Breast epithelium (tissue), 4 donors: Measurements from ENCODE around the gene ANAPC4. TPM values are rescaled to one million over a fixed set of nuclear protein-coding genes. Genes with fewer than 3 reads are reported as not detected.

Experiments
- DNase-seq, 2 donors: peaks; one replicate each; pipeline ENCODE4 v3.0.0-alpha.2; 2019; ENCODE audit warnings: low spot score in 2 of 2
- H3K27ac ChIP-seq, 2 donors: fragments of 200-600 bp; sonication (generic) in 1 of 2; one replicate each; pipeline ENCODE4 v1.5.1; 2016 to 2019; ENCODE audit warnings: mild to moderate bottlenecking in 1 of 2
- H3K27me3 ChIP-seq, 2 donors: fragments of 200-600 bp; sonication (generic) in 1 of 2; one replicate each; pipeline versions ENCODE4 v1.5.1 to v1.6.0; 2017 to 2019; ENCODE audit warnings: control low read depth in 1 of 2, mild to moderate bottlenecking in 1 of 2
- H3K36me3 ChIP-seq: fragments of 200-600 bp; one replicate; pipeline ENCODE4 v1.5.1; 2019
- H3K4me1 ChIP-seq, 2 donors: fragments of 200-600 bp; sonication (generic); one replicate each; pipeline ENCODE4 v1.5.1; 2016 to 2019; ENCODE audit warnings: control low read depth in 1 of 2
- H3K4me3 ChIP-seq, 3 donors: fragments of 200-600 bp; sonication (generic); 1 replicate in 2 of 3; 2 replicates in 1 of 3; pipeline ENCODE4 v1.5.1; 2016 to 2019; ENCODE audit warnings: mild to moderate bottlenecking in 3 of 3, moderate library complexity in 2 of 3
- H3K9me3 ChIP-seq, 2 donors: fragments of 200-600 bp; sonication (generic) in 1 of 2; one replicate each; pipeline ENCODE4 v1.5.1; 2016 to 2019; ENCODE audit warnings: control low read depth in 1 of 2
- CTCF ChIP-seq, 3 donors: fragments of 450-650 bp; IDR thresholded peaks; one replicate each; pipeline ENCODE4 v1.5.1; 2016 to 2017; ENCODE audit warnings: antibody characterized with exemption in 3 of 3, mild to moderate bottlenecking in 3 of 3, moderate library complexity in 3 of 3
- POLR2A ChIP-seq: fragments of 450-650 bp; IDR thresholded peaks from one replicate; pipeline ENCODE4 v1.6.1; 2016; ENCODE audit warnings: antibody characterized with exemption, mild to moderate bottlenecking, moderate library complexity
- POLR2AphosphoS5 ChIP-seq, 3 donors: sonication (generic); formaldehyde crosslinking; IDR thresholded peaks; one replicate each; pipeline ENCODE4 v1.6.1; 2017; ENCODE audit warnings: antibody characterized with exemption in 3 of 3
- intact Hi-C: fragments of 100-400 bp; cut with DNase I; formaldehyde crosslinking; loops from one replicate; pipeline ENCODE4 v1.15.1; 2023; ENCODE audit warnings: low total_unique reads
- total RNA-seq, 3 donors: library from RNA; depleted of rRNA; stranded (reverse); fragments of >200 nt; gene quantifications; one replicate each; pipeline ENCODE4 v1.1.0, GENCODE V29; 2016

ANAPC4 gene
- total RNA-seq, 3 donors from 2014 or later, result 34.6 to 59.7 (median 36.1) TPM

DNA sequence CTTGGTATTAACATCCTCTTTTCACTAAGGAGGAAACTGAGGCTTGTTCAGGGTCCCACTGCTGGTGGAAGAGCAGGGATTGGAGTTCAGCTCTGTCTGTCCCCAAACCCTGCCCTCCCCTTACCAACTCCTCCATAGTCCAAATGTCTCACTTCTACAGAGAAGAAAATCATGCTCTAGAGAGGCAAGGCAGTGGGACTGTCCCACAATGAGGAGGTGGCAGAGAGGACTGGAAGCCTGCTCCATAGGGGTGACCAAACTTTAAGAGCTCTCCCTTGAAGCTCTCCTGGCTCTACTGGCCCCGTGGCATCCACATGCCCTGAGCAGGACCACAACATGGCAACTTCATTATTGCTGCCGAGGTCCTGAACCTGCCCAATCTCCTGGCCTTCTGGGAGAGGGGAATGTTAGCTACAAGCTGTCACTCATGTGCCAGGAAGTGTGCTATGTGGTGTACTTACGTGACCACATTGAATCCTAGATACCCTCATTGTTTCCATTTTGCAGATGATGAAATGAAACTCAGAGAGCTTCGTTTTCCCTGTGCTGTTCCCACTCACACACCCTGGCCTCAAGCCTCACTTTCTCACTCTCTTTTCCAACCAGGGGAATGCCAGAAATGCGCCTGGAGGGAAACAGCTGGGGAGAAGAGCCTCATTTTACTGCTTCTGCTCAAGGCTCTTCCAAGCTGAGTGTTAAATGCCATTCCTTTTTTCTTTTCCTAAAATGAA is 71.5 kb downstream of the ANAPC4 start:
- no peaks in the 10 kb centered on the region for H3K9me3 ChIP-seq
- H3K27me3 ChIP-seq, result no peaks in the 10 kb centered on the region
- H3K36me3 ChIP-seq, result no peaks in the 10 kb centered on the region
- no peak overlapping the region for H3K4me3 ChIP-seq
- TF ChIP-seq POLR2AphosphoS5 (IDR thresholded peaks at IDR 0.05) (no peak), CTCF (IDR thresholded peaks at IDR 0.05) (no peak), POLR2A (no peak)
- H3K4me1 ChIP-seq, result no peaks in the 10 kb centered on the region
- peak overlapping the region in 1 of 2 donors; percentile 3 for H3K27ac ChIP-seq
- no peak for DNase-seq
- intact Hi-C loops, result no loop called here

- no peak overlapping the region for H3K27ac ChIP-seq
- H3K36me3 ChIP-seq, result no peaks in the 10 kb centered on the region
- H3K4me3 ChIP-seq, result no peak overlapping the region
- no peak for DNase-seq
- H3K27me3 ChIP-seq, result no peaks in the 10 kb centered on the region
- H3K9me3 ChIP-seq, result no peaks in the 10 kb centered on the region
- TF ChIP-seq POLR2AphosphoS5 (IDR thresholded peaks at IDR 0.05) (no peak), CTCF (IDR thresholded peaks at IDR 0.05) (no peak), POLR2A (no peak)
- no peaks in the 10 kb centered on the region for H3K4me1 ChIP-seq
- intact Hi-C loops, result no loop called here
These were observed 72.2 kb downstream of the ANAPC4 start for GRCh38 chr4:25449270-25449669.

GRCh38 chr4:25449688-25450087 is 72.6 kb downstream of the ANAPC4 start:
- TF ChIP-seq CTCF (IDR thresholded peaks at IDR 0.05) (no peak), POLR2AphosphoS5 (IDR thresholded peaks at IDR 0.05) (no peak), POLR2A (no peak)
- Histone ChIP-seq H3K27ac (no peak overlapping the region), H3K4me3 (no peak overlapping the region), H3K4me1 (no peaks in the 10 kb centered on the region), H3K36me3 (no peaks in the 10 kb centered on the region), H3K27me3 (no peaks in the 10 kb centered on the region), H3K9me3 (no peaks in the 10 kb centered on the region)
- intact Hi-C loops, result no loop called here
- DNase-seq, result no peak

- no peak overlapping the region for H3K27ac ChIP-seq
- no peaks in the 10 kb centered on the region for H3K4me1 ChIP-seq
- no peaks in the 10 kb centered on the region for H3K36me3 ChIP-seq
- no peak for DNase-seq
- TF ChIP-seq POLR2A, result no peak
- no peak for TF ChIP-seq POLR2AphosphoS5 (IDR thresholded peaks at IDR 0.05)
- no peak for TF ChIP-seq CTCF (IDR thresholded peaks at IDR 0.05)
- intact Hi-C loops, result no loop called here
- H3K27me3 ChIP-seq, result no peaks in the 10 kb centered on the region
- H3K4me3 ChIP-seq, result no peak overlapping the region
- H3K9me3 ChIP-seq, result no peaks in the 10 kb centered on the region
These were observed 73.4 kb downstream of the ANAPC4 start for GRCh38 chr4:25450491-25450901.

GRCh38 chr4:25451676-25452075 is 74.6 kb downstream of the ANAPC4 start:
- no peak for DNase-seq
- Histone ChIP-seq H3K27ac (no peak overlapping the region), H3K36me3 (no peaks in the 10 kb centered on the region), H3K9me3 (no peaks in the 10 kb centered on the region), H3K27me3 (no peaks in the 10 kb centered on the region), H3K4me3 (no peak overlapping the region), H3K4me1 (no peaks in the 10 kb centered on the region)
- TF ChIP-seq CTCF (IDR thresholded peaks at IDR 0.05) (no peak), POLR2A (no peak), POLR2AphosphoS5 (IDR thresholded peaks at IDR 0.05) (no peak)
- intact Hi-C loops, result no loop called here
